Epithelial cell of esophagus (primary cell): ENCODE data around the gene ZNF598.

Experiments
- DNase-seq: peaks from one replicate; pipeline ENCODE4 v3.0.0; 2010; ENCODE audit warnings: low read depth
- H3K4me3 ChIP-seq: 2 replicates; pipeline ENCODE4 v1.5.1; 2011; ENCODE audit warnings: mild to moderate bottlenecking, low read length, control low read depth
- TF ChIP-seq, protein P1 (sequence below): IDR thresholded peaks from 2 replicates; pipeline ENCODE4 v1.5.1; 2011; ENCODE audit warnings: low read depth, mild to moderate bottlenecking, low read length, control low read depth, inconsistent platforms; ENCODE audit not compliant: insufficient read depth; ENCODE audit errors: missing control alignments

Gene ZNF598

DNA sequence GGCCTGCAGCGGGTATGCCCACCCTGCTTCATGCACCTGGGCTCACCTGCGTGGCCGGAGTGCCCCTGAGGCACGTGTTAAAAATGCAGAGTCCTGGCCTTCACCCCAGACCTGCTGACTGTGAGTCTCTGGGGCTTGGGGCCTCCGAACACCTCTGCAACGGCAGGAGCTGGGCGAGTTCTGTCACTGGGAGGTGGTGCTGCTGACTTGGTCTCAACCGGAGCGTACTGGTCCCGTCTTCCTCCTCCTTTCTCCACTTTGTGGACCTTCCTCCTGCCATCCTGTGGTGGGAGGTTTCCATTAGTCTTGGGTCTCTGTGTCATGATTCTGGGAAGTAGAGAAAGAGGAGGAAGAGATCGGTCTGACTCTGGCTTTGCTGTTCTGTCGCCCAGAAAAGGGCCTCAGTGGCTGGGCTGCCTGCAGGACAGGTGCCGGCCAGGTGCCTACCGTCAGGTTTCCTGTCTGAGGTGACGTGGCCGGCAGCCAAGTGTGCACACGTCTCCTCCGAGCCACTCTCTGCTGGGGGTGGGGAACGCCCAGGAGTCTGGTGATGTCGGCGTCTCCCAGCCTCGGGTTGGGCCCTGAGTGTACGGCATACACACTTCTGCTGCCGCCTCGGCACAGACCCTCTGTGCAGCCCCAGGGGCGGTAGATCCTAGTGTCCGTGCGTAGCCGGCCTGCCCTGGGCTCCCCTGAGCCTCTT, 45.1 kb upstream of the ZNF598 start:
- H3K4me3 ChIP-seq = no peak overlapping the region
- TF ChIP-seq, protein P1, sequence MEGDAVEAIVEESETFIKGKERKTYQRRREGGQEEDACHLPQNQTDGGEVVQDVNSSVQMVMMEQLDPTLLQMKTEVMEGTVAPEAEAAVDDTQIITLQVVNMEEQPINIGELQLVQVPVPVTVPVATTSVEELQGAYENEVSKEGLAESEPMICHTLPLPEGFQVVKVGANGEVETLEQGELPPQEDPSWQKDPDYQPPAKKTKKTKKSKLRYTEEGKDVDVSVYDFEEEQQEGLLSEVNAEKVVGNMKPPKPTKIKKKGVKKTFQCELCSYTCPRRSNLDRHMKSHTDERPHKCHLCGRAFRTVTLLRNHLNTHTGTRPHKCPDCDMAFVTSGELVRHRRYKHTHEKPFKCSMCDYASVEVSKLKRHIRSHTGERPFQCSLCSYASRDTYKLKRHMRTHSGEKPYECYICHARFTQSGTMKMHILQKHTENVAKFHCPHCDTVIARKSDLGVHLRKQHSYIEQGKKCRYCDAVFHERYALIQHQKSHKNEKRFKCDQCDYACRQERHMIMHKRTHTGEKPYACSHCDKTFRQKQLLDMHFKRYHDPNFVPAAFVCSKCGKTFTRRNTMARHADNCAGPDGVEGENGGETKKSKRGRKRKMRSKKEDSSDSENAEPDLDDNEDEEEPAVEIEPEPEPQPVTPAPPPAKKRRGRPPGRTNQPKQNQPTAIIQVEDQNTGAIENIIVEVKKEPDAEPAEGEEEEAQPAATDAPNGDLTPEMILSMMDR = no peak
- DNase-seq = no peak

- TF ChIP-seq, protein P1 = no peak
- DNase-seq = no peak
- no peak overlapping the region for H3K4me3 ChIP-seq
Measured at GRCh38 chr16:2053897-2054296, 44.3 kb upstream of the ZNF598 start.

DNA sequence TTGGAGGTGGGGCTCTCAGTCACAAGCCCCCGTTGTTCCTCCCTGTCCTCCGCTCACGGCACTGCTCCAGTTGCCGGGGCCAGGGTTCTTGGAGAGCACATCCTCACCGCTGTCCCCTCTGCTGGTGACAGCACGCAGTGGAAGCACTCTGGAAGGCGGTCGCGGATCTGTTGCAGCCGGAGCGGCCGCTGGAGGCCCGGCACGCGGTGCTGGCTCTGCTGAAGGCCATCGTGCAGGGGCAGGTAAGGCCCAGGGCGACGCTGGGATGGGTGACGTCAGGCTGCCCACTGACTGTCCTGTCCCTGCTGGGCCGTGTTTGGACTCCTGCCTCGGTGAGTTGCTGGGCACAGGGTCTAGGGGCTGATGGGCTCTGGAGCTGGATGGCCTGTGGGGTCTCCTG, 43.6 kb upstream of the ZNF598 start:
- DNase-seq = no peak
- no peak overlapping the region for H3K4me3 ChIP-seq
- TF ChIP-seq, protein P1 = no peak

- no peak for DNase-seq
- TF ChIP-seq, protein P1 = no peak
- H3K4me3 ChIP-seq = peak overlapping the region; percentile 87
Measured at GRCh38 chr16:2048116-2048543, 38.5 kb upstream of the ZNF598 start.

DNA sequence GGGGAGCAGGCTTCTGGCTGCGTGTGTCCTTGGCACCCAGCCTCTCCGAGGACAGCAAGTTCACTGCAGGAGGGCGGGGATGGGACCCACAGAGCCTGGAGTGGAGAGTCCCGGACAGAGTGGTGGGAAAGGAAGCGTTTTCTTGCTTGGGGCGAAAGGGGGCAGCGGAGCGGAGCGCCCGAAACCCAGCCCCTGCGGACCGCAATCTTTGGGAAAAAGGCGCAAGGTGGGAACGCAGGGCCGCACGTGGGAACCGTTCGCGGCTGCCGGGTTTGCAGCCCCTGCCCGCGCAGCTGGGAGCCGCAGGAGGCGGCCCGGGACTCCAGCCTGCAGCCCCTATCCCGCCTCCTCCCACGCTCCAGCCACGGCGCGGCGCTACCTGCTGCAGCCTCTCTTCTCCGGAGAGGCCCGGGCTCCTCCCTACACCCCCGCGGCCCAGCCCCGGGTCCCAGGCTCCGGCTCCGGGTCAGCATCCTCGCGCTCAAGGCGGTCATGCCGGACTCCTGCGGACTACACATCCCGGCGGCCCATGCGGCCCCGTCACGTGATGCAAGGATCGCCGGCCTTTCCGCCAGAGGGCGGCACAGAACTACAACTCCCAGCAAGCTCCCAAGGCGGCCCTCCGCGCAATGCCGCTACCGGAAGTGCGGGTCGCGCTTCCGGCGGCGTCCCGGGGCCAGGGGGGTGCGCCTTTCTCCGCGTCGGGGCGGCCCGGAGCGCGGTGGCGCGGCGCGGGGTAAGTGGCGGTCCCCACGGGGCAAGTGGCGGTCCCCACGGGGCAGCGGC, 37.9 kb upstream of the ZNF598 start, which contains the start of the genes NTHL1 and TSC2:
TSS of gene NTHL1 (minus strand) at position 505 of the 786 bp plus-strand sequence. CDS start at position 494, 11 bp downstream.
TSS of gene TSC2 (plus strand) at position 656 of the 786 bp plus-strand sequence. CDS start 631 bp downstream, outside the sequence.
- H3K4me3 ChIP-seq = peak within 1 kb of the TSS; percentile 87
- TF ChIP-seq, protein P1 = peak; percentile 36
- peak; percentile 97 for DNase-seq

- H3K4me3 ChIP-seq = peak overlapping the region; percentile 87
- no peak for DNase-seq
- TF ChIP-seq, protein P1 = no peak
Measured at GRCh38 chr16:2046893-2047329, 37.3 kb upstream of the ZNF598 start.
